Fibroblast of lung (primary cell): ENCODE results near the gene TICRR. TPM values are rescaled to one million over a fixed set of nuclear protein-coding genes. Genes with fewer than 3 reads are reported as not detected.

ENCODE experiments used
- DNase-seq, 2 donors: peaks; one replicate each; pipeline versions ENCODE4 v3.0.0 to v3.0.0-alpha.2; 2010; ENCODE audit warnings: low read depth in 2 of 2
- H2AFZ ChIP-seq: 2 replicates; pipeline ENCODE4 v1.5.1; 2012; ENCODE audit warnings: low read length, control low read depth, inconsistent platforms
- H3K27ac ChIP-seq: 2 replicates; pipeline ENCODE4 v1.5.1; 2011; ENCODE audit warnings: low read length, control low read depth; ENCODE audit not compliant: insufficient read depth
- H3K27me3 ChIP-seq: 2 replicates; pipeline ENCODE4 v1.5.1; 2011; ENCODE audit warnings: mild to moderate bottlenecking, low read length; ENCODE audit not compliant: control insufficient read depth, insufficient read depth
- H3K36me3 ChIP-seq: 2 replicates; pipeline ENCODE4 v1.5.1; 2011; ENCODE audit warnings: low read length; ENCODE audit not compliant: control insufficient read depth, insufficient read depth
- H3K4me1 ChIP-seq: 2 replicates; pipeline ENCODE4 v1.5.1; 2011; ENCODE audit warnings: low read length; ENCODE audit not compliant: control insufficient read depth, insufficient read depth; ENCODE audit errors: extremely low read depth
- H3K4me2 ChIP-seq: 2 replicates; pipeline ENCODE4 v1.5.1; 2011; ENCODE audit warnings: low read length, control low read depth; ENCODE audit not compliant: insufficient read depth; ENCODE audit errors: extremely low read depth
- H3K4me3 ChIP-seq, 4 experiments: fragments of 200-600 bp in 1 of 4; sonication (generic) in 1 of 4; replicated peaks in 1 of 4; 2 replicates each; pipeline ENCODE4 v1.5.1; 2011 to 2016; ENCODE audit warnings: low read length in 4 of 4, low read depth in 3 of 4, mild to moderate bottlenecking in 3 of 4, control low read depth in 2 of 4, inconsistent platforms in 1 of 4, mixed read lengths in 1 of 4; ENCODE audit not compliant: insufficient read depth in 1 of 4; ENCODE audit errors: control extremely low read depth in 1 of 4
- H3K79me2 ChIP-seq: 2 replicates; pipeline ENCODE4 v1.5.1; 2012; ENCODE audit warnings: mild to moderate bottlenecking, low read length, inconsistent platforms; ENCODE audit not compliant: control insufficient read depth, insufficient read depth
- H3K9ac ChIP-seq: 2 replicates; pipeline ENCODE4 v1.5.1; 2011; ENCODE audit warnings: mild to moderate bottlenecking, low read length, control low read depth; ENCODE audit not compliant: insufficient read depth
- H3K9me3 ChIP-seq: 2 replicates; pipeline ENCODE4 v1.5.1; 2012; ENCODE audit warnings: low read depth, low read length; ENCODE audit not compliant: control insufficient read depth, insufficient read depth
- H4K20me1 ChIP-seq: 2 replicates; pipeline ENCODE4 v1.5.1; 2011; ENCODE audit warnings: low read length; ENCODE audit not compliant: control insufficient read depth, insufficient read depth; ENCODE audit errors: extremely low read depth
- EZH2 ChIP-seq: IDR thresholded peaks from 2 replicates; pipeline ENCODE4 v1.5.1; 2012; ENCODE audit warnings: low read length, control low read depth, mild to moderate bottlenecking; ENCODE audit errors: missing control alignments
- polyA plus RNA-seq, 2 donors: library from polyadenylated mRNA; depleted of rRNA in 1 of 2; stranded (reverse) in 1 of 2; unstranded in 1 of 2; fragments of >200 nt; gene quantifications; 2 replicates each; pipeline ENCODE4 v1.2.1, GENCODE V29; 2011 to 2012; ENCODE audit warnings: missing spikeins in 1 of 2
- total RNA-seq: library from RNA; depleted of rRNA; stranded (reverse); fragments of >200 nt; gene quantifications from 2 replicates; pipeline ENCODE4 v1.2.1, GENCODE V29; 2014
- TF ChIP-seq, protein P1 (sequence below), 2 donors: IDR thresholded peaks in 1 of 2; conservative IDR thresholded peaks in 1 of 2; 1 replicate in 1 of 2; 2 replicates in 1 of 2; pipeline ENCODE4 v1.5.1; 2011 to 2012; ENCODE audit warnings: low read length in 2 of 2, control low read depth in 1 of 2, inconsistent platforms in 1 of 2, low read depth in 1 of 2, mild to moderate bottlenecking in 1 of 2

The TICRR gene
- total and polyA plus RNA-seq, 2 donors (not counting 1 experiment from before 2014, with no cell fraction given): 1.2 to 1.6 TPM

GRCh38 chr15:89640245-89640644, 65.0 kb downstream of the TICRR start:
- no peak for DNase-seq
- Histone ChIP-seq H3K4me1 (no peaks in the 10 kb centered on the region), H3K79me2 (no peaks in the 10 kb centered on the region), H3K36me3 (peaks cover 7% of the 10 kb centered on the region), H3K9me3 (no peaks in the 10 kb centered on the region), H3K4me3 (no peak overlapping the region), H4K20me1 (no peaks in the 10 kb centered on the region), H3K4me2 (no peak overlapping the region), H2AFZ (no peak overlapping the region), H3K27me3 (no peaks in the 10 kb centered on the region), H3K27ac (no peak overlapping the region), H3K9ac (no peak overlapping the region)
- no peak for TF ChIP-seq EZH2
- TF ChIP-seq, protein P1, sequence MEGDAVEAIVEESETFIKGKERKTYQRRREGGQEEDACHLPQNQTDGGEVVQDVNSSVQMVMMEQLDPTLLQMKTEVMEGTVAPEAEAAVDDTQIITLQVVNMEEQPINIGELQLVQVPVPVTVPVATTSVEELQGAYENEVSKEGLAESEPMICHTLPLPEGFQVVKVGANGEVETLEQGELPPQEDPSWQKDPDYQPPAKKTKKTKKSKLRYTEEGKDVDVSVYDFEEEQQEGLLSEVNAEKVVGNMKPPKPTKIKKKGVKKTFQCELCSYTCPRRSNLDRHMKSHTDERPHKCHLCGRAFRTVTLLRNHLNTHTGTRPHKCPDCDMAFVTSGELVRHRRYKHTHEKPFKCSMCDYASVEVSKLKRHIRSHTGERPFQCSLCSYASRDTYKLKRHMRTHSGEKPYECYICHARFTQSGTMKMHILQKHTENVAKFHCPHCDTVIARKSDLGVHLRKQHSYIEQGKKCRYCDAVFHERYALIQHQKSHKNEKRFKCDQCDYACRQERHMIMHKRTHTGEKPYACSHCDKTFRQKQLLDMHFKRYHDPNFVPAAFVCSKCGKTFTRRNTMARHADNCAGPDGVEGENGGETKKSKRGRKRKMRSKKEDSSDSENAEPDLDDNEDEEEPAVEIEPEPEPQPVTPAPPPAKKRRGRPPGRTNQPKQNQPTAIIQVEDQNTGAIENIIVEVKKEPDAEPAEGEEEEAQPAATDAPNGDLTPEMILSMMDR (conservative IDR thresholded peaks at IDR 0.05 in 1 of 2, IDR thresholded peaks at IDR 0.05 in 1 of 2; ENCODE audit: low read depth in 1 of 2, low read length in 2 of 2): no peak

DNA sequence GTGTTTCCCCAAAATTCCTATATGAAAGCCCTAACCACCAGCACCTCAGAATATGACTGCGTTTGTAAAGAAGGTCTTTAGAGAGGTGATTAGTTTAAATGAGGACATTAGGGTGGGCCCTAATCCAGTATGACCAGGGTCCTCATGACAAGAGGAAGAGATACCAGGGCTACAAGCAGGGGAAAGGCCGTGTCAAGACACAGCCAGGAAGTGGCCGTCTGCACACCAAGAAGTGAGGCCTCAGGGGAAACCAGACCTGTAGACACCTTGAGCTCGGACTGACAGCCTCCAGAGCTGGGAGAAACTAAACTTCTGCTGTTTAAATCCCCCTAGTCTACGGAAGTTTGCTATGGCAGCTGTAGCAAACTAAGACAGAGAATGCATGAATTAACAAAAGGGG, 65.8 kb downstream of the TICRR start:
- Histone ChIP-seq H3K9ac (no peak overlapping the region), H3K79me2 (no peaks in the 10 kb centered on the region), H3K27me3 (no peaks in the 10 kb centered on the region), H3K4me3 (no peak overlapping the region), H3K9me3 (no peaks in the 10 kb centered on the region), H3K36me3 (peaks cover 7% of the 10 kb centered on the region), H3K27ac (no peak overlapping the region), H3K4me1 (no peaks in the 10 kb centered on the region), H4K20me1 (no peaks in the 10 kb centered on the region), H3K4me2 (no peak overlapping the region), H2AFZ (no peak overlapping the region)
- no peak for TF ChIP-seq EZH2
- TF ChIP-seq, protein P1 (conservative IDR thresholded peaks at IDR 0.05 in 1 of 2, IDR thresholded peaks at IDR 0.05 in 1 of 2; ENCODE audit: low read depth in 1 of 2, low read length in 2 of 2): no peak
- no peak for DNase-seq

DNA sequence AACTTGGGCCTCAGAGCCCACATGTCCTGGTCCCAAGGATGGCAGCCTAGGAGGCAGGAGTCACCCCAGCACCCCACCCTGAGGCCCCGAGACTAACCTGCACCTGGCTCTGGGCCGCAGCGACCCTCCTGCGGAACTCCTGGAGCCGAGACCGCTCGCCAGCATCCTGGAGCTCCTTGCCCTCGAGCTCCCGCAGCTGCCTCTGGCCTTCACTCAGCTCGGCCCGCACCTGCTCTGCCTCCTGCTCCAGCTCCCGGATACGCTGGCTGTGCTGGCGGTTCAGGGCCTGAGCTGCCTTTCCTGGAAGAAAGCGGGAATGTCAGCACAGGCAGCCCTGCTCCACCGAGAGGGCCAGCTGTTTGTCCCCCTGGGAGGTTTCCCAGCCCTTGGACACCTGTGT, 66.8 kb downstream of the TICRR start:
- no peak overlapping the region for H3K9ac ChIP-seq

More for the DNA sequence above, 66.8 kb downstream of the TICRR start:
- H3K27me3 ChIP-seq: no peaks in the 10 kb centered on the region
- no peak overlapping the region for H3K4me3 ChIP-seq
- H4K20me1 ChIP-seq: no peaks in the 10 kb centered on the region
- TF ChIP-seq EZH2: no peak
- TF ChIP-seq, protein P1 (conservative IDR thresholded peaks at IDR 0.05 in 1 of 2, IDR thresholded peaks at IDR 0.05 in 1 of 2; ENCODE audit: low read depth in 1 of 2, low read length in 2 of 2): no peak
- no peak overlapping the region for H3K27ac ChIP-seq
- H2AFZ ChIP-seq: no peak overlapping the region
- H3K79me2 ChIP-seq: no peaks in the 10 kb centered on the region
- DNase-seq: no peak
- H3K36me3 ChIP-seq: peaks cover 7% of the 10 kb centered on the region
- H3K9me3 ChIP-seq: no peaks in the 10 kb centered on the region
- H3K4me1 ChIP-seq: no peaks in the 10 kb centered on the region
- no peak overlapping the region for H3K4me2 ChIP-seq
